NCI-H1436 treated with DMSO at 0.1 percent for 48 hours (cell line): Measurements from ENCODE around the gene ACOT11.

Source experiments
- DNase-seq: peaks from one replicate; lab custom pipeline; 2025; lab: John Stamatoyannopoulos, UW

The ACOT11 gene

GRCh38 chr1:54537611-54538010, 10.4 kb upstream of the ACOT11 start:
- DNase-seq, result no peak

GRCh38 chr1:54538538-54538937, 9.5 kb upstream of the ACOT11 start:
- DNase-seq, result no peak

- DNase-seq, result no peak
These were observed 7.3 kb upstream of the ACOT11 start for GRCh38 chr1:54540582-54541295.

- no peak for DNase-seq
These were observed 5.7 kb upstream of the ACOT11 start for GRCh38 chr1:54542120-54542961.

GRCh38 chr1:54542962-54543539, 5.0 kb upstream of the ACOT11 start:
- DNase-seq, result no peak

- DNase-seq, result no peak
These were observed 4.1 kb upstream of the ACOT11 start for GRCh38 chr1:54543729-54544496.

- no peak for DNase-seq
These were observed 2.0 kb upstream of the ACOT11 start for GRCh38 chr1:54545916-54546635.

GRCh38 chr1:54546651-54547401, 1.2 kb upstream of the ACOT11 start:
- no peak for DNase-seq

- no peak for DNase-seq
These were observed 489 bp downstream of the ACOT11 start for GRCh38 chr1:54548389-54549044.

GRCh38 chr1:54549181-54549924, 1.3 kb downstream of the ACOT11 start:
- DNase-seq, result no peak

- DNase-seq, result no peak
These were observed 3.9 kb downstream of the ACOT11 start for GRCh38 chr1:54551891-54552290.

- DNase-seq, result no peak
These were observed 5.7 kb downstream of the ACOT11 start for GRCh38 chr1:54553602-54554313.

GRCh38 chr1:54556110-54556509, 8.1 kb downstream of the ACOT11 start:
- no peak for DNase-seq

- no peak for DNase-seq
These were observed 9.8 kb downstream of the ACOT11 start for GRCh38 chr1:54557671-54558355.

GRCh38 chr1:54558434-54559030, 10.5 kb downstream of the ACOT11 start:
- no peak for DNase-seq

GRCh38 chr1:54559111-54559548, 11.1 kb downstream of the ACOT11 start:
- DNase-seq, result no peak

GRCh38 chr1:54559771-54560231, 11.8 kb downstream of the ACOT11 start:
- DNase-seq, result no peak
